Measurements from ENCODE around the gene SFPQ. TPM values are rescaled to one million over a fixed set of nuclear protein-coding genes. Genes with fewer than 3 reads are reported as not detected.

The SFPQ gene
- total RNA-seq, 1 donor = 187 TPM

DNA sequence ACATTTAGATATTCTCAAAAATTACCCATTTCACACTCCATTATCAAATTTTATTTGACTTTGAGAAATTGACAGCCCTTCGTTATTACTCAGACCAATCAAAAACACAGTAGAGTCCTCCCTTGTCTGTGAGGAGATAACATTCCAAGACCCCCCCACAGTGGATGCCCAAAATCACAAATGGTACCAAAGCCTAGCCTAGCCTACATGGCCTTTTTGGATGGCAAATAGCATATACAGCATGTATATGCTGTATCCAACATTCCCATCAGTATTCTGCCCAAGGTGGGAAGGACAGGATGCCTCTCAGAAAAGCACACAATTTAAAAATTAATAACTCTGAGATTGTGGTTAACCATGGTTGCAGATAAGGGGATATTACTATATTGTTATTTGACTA, 17.3 kb downstream of the SFPQ start:
- TF ChIP-seq CTCF (IDR thresholded peaks at IDR 0.05; ENCODE audit: extremely low read depth, low read depth, low read length) = no peak
- peaks cover 59% of the 10 kb centered on the region for H4K20me1 ChIP-seq (ENCODE audit: insufficient read depth, low read length)
- no peaks in the 10 kb centered on the region for H3K27me3 ChIP-seq (ENCODE audit: insufficient read depth, low read length)
- no peaks in the 10 kb centered on the region for H3K4me1 ChIP-seq (ENCODE audit: insufficient read depth, low read length)
- DNase-seq (ENCODE audit: insufficient read length, low spot score, missing footprints) = no peak
- H3K4me2 ChIP-seq (ENCODE audit: insufficient read depth, low read length) = no peak overlapping the region
- H2AFZ ChIP-seq (ENCODE audit: low read length) = no peak overlapping the region
- H3K27ac ChIP-seq (ENCODE audit: low read depth, low read length) = no peak overlapping the region
- no peak overlapping the region for H3K4me3 ChIP-seq (ENCODE audit: insufficient read depth, low read length)
- no peaks in the 10 kb centered on the region for H3K9me3 ChIP-seq (ENCODE audit: low read depth, low read length)
- H3K36me3 ChIP-seq (ENCODE audit: insufficient read depth, low read length) = peaks cover 62% of the 10 kb centered on the region
- H3K79me2 ChIP-seq (ENCODE audit: insufficient read depth, low read length) = peaks cover 17% of the 10 kb centered on the region

DNA sequence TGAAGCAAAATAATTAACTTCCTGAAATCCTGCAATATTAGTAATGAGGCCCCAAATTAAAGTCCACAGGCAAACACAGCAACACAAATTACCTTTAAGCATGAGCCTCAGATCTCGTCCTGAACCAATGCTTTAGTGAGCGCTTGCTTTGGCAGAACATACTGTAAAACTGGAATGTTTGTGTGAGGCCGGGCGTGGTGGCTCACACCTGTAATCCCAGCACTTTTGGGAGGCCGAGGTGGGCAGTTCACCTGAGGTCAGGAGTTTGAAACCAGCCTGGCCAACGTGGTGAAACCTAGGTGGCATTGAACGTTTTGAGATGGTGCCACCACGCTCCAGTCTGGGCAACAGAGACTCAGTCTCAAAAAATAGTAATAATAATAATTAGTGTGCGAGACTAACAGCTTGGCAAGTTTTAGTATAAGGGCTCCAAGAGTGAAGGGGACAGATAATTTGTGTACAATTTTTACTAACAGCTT, 17.8 kb downstream of the SFPQ start:
- Histone ChIP-seq H3K9me3 (ENCODE audit: low read depth, low read length) (no peaks in the 10 kb centered on the region), H3K36me3 (ENCODE audit: insufficient read depth, low read length) (peaks cover 57% of the 10 kb centered on the region), H3K79me2 (ENCODE audit: insufficient read depth, low read length) (peaks cover 12% of the 10 kb centered on the region), H3K27ac (ENCODE audit: low read depth, low read length) (no peak overlapping the region), H3K4me1 (ENCODE audit: insufficient read depth, low read length) (no peaks in the 10 kb centered on the region), H3K4me3 (ENCODE audit: insufficient read depth, low read length) (no peak overlapping the region), H3K4me2 (ENCODE audit: insufficient read depth, low read length) (no peak overlapping the region), H2AFZ (ENCODE audit: low read length) (no peak overlapping the region), H3K27me3 (ENCODE audit: insufficient read depth, low read length) (no peaks in the 10 kb centered on the region), H4K20me1 (ENCODE audit: insufficient read depth, low read length) (peaks cover 55% of the 10 kb centered on the region)
- no peak for TF ChIP-seq CTCF (IDR thresholded peaks at IDR 0.05; ENCODE audit: extremely low read depth, low read depth, low read length)
- no peak for DNase-seq (ENCODE audit: insufficient read length, low spot score, missing footprints)

DNA sequence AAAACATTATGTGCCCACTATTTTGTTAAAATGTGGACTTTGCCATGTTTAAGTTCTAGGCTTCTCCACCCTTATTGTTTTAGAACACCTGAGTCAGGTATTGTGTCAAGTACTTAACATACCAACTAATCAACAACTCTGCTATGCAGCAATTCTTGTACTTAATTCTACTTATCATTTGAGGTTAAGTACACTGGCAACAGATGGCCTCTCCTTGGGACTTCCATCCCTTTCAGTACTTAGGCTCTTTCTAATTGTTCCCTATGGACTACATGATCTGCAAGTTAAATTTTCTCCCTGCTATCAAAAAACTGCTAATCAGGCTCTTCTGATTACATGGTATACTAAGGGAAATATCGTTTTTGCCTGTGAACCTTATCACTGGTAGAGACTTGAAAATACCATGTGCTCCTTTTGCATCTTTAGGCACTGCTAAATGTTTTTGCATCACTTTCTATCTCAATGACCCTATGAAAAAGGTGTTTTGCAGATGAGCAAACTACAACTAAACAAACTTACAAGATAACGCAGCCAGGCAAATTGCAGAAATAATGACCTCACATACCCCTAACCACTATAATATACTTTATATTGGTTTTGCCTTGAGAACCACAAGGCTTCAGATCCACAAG, 18.9 kb downstream of the SFPQ start:
- DNase-seq (ENCODE audit: insufficient read length, low spot score, missing footprints) = peak; percentile 59
- H3K9me3 ChIP-seq (ENCODE audit: low read depth, low read length) = no peaks in the 10 kb centered on the region
- peaks cover 2% of the 10 kb centered on the region for H3K79me2 ChIP-seq (ENCODE audit: insufficient read depth, low read length)
- H3K27ac ChIP-seq (ENCODE audit: low read depth, low read length) = no peak overlapping the region
- H4K20me1 ChIP-seq (ENCODE audit: insufficient read depth, low read length) = peaks cover 43% of the 10 kb centered on the region
- no peak overlapping the region for H3K4me2 ChIP-seq (ENCODE audit: insufficient read depth, low read length)
- no peaks in the 10 kb centered on the region for H3K27me3 ChIP-seq (ENCODE audit: insufficient read depth, low read length)
- no peak overlapping the region for H2AFZ ChIP-seq (ENCODE audit: low read length)
- H3K4me3 ChIP-seq (ENCODE audit: insufficient read depth, low read length) = no peak overlapping the region
- TF ChIP-seq CTCF (IDR thresholded peaks at IDR 0.05; ENCODE audit: extremely low read depth, low read depth, low read length) = no peak
- H3K36me3 ChIP-seq (ENCODE audit: insufficient read depth, low read length) = peaks cover 46% of the 10 kb centered on the region
- no peaks in the 10 kb centered on the region for H3K4me1 ChIP-seq (ENCODE audit: insufficient read depth, low read length)

DNA sequence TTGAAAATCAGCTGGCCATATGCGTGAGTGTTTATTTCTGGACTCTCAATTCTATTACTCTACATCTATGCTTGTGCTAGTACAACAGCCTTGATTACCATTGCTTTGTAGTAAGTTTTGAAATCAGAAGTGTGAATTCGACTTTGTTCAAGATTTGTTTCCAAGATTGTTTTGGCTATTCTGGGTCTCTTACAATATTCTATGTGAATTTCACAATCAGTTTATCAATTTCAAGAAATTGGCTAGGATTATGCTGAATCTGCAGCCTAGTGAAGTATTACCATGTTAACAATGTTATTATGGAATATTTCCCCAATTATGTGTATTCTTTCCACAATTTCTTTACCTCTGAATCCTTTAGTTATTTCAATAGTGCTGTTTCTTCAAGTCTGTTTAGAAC, 19.5 kb downstream of the SFPQ start:
- H3K36me3 ChIP-seq (ENCODE audit: insufficient read depth, low read length) = peaks cover 40% of the 10 kb centered on the region
- H3K4me2 ChIP-seq (ENCODE audit: insufficient read depth, low read length) = no peak overlapping the region
- TF ChIP-seq CTCF (IDR thresholded peaks at IDR 0.05; ENCODE audit: extremely low read depth, low read depth, low read length) = no peak
- H3K79me2 ChIP-seq (ENCODE audit: insufficient read depth, low read length) = no peaks in the 10 kb centered on the region
- H3K9me3 ChIP-seq (ENCODE audit: low read depth, low read length) = no peaks in the 10 kb centered on the region
- no peaks in the 10 kb centered on the region for H3K27me3 ChIP-seq (ENCODE audit: insufficient read depth, low read length)
- no peaks in the 10 kb centered on the region for H3K4me1 ChIP-seq (ENCODE audit: insufficient read depth, low read length)
- DNase-seq (ENCODE audit: insufficient read length, low spot score, missing footprints) = no peak
- H3K27ac ChIP-seq (ENCODE audit: low read depth, low read length) = no peak overlapping the region
- peaks cover 38% of the 10 kb centered on the region for H4K20me1 ChIP-seq (ENCODE audit: insufficient read depth, low read length)
- H2AFZ ChIP-seq (ENCODE audit: low read length) = no peak overlapping the region
- no peak overlapping the region for H3K4me3 ChIP-seq (ENCODE audit: insufficient read depth, low read length)

All from osteoblast (primary cell).